Amniotic epithelial cell (primary cell): Measurements from ENCODE around the gene RPL5.
"Not testable (repeated sequence)": the region's sequence is repeated elsewhere in the genome, so short reads cannot be mapped to it uniquely, and the experiment has no call there.

Source experiments
- DNase-seq: peaks from one replicate; pipeline ENCODE4 v3.0.0-alpha.2; 2010; ENCODE audit warnings: low read depth

Gene RPL5

GRCh38 chr1:92831762-92832536, at the start of gene RPL5:
RPL5 (plus strand) TSS chr1:92832040; CDS start chr1:92832115, 75 bp downstream.
- DNase-seq: peak; percentile 94

DNA sequence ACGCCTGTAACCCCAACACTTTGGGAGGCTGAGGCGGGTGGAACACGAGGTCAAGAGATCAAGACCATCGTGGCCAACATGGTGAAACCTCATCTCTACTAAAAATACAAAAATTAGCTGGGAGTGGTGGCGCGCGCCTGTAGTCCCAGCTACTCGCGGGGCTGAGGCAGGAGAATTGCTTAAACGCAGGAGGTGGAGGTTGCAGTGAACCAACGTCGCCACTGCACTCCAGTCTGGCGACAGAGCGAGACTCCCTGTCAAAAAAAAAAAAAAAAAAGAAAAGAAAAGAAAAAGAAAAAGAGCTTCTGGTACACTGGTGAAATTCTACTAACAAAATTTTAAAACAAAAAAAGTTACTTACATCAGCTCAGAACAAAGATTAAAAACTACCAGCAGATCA, 48.3 kb upstream of the RPL5 start:
- DNase-seq: not testable (repeated sequence)

DNA sequence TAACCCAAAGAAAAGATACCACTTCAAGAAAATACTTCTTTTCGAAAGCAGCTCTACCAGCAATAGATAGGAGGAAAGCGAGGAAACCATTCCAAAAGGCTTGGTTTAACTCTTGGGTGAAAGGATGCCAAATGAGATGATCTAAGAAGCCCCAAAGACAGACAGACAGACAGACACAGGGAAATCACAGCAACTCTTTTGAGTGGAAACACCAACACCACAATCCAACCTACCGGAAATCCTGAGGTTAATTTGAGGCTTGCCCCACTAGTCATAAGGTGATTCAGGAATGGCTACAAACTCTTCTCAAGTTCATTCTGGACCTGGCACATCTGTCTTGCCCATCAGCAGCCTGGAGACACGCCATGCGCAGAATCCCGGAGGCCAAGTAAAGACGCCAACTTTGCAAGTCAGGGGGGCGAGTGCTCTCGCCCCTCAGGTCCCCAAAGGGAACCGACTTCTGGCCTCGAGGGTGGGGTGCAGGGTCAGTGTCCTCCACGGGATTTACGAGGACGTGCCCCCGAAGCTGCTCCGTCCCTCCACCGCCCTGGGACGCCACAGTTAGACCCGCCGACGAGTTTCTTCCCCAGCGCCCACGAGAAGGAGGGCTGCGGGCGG, 47.7 kb upstream of the RPL5 start:
- peak; percentile 82 for DNase-seq

DNA sequence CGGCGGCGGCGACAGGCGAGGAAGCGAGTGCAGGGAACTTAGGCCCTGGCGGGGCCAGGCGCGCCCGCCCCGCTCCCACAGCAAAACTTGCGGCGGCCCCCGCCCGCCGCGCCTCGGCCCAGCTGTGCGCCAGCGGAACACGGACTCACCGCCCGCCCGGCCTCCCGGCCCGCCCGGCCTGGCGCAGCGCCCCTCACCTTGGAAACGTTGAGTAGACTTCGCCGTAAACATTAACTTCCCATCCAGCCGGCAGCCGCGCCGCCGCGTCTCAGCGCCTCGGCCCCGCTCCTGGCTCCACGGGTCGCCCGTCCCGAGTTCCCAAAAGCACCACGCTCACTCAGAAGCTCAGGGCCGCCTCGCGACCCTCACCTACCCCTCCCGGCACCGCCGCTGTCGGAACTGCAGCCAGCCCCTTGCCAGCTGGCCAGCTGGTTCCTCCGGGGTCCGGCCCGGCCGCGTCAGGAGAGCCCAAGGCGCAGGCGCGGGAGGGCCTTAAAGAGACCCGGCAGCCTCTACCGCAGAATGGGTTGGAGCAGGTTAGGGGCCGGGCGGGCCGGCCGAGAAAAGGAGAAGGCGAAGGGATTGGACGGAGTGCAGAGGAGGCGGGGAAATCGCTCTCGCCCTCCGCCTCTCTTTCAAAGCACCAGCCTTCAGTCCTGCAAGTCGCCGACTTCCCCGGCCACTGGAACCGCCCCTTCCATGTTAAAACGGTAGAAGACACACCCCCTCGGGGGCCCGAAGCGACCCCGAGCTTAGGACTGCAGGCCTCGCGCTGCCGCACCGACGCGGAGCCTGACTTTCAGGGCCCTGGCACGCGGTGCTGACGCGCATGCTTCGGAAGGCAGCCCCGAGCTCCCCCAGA, 47.0 kb upstream of the RPL5 start, which contains the start of gene EVI5:
EVI5 (minus strand) TSS at position 470 of the 862 bp plus-strand sequence. CDS start 48,562 bp downstream, outside the sequence.
- DNase-seq: peak; percentile 97

DNA sequence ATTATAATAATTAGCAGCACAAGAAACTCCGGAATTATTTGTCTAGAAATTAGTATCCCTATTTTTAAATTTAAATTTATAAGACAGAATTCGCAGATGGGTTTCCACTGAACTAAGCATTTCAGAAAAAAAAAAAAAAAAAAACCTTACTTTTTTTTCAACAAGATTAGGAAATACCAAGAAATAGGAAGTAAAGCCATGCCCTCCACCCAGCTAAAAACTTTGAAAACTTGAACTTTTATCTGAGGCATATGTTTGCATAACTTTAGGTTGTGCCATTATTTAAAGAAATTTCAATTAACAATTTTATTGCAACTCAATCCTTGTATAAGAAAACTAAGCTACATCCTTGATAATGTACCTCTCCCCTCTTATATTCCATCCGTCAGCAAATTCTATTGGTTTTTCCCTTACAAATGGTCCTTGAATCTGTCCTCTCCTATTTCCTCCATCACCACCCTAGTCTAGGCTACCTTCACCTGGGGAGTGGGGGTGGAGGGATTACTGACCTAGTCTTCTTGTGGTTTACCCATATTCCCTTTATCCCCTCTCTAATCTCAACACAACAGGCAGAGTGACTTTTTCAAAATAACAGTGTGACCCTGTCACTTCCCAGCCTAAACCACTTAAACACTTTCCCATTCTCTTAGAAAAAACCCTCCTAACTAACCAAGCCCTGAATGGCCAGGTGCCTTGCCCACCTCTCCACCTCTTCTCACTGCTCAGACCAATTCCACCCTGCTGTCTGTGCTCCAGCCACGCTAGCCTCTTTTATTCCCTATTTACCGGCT, 45.5 kb upstream of the RPL5 start:
- DNase-seq: no peak

DNA sequence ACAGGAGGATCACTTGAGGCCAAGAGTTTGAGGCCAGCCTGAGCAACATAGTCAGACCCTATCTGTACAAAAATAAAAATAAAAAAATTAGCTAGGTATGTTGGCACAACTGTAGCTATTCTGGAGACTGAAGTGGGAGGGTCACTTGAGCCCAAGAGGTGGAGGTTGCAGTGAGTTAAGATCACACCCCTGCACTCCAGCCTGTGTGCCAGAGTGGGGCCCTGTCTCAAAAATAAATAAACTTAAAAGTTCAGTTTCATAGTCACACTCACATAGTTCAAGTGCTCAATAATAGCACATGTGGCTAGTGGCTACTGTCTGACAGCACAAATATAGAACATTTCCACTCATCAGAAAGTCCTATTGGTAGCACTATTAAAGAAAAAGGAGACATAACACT, 41.8 kb upstream of the RPL5 start:
- no peak for DNase-seq

DNA sequence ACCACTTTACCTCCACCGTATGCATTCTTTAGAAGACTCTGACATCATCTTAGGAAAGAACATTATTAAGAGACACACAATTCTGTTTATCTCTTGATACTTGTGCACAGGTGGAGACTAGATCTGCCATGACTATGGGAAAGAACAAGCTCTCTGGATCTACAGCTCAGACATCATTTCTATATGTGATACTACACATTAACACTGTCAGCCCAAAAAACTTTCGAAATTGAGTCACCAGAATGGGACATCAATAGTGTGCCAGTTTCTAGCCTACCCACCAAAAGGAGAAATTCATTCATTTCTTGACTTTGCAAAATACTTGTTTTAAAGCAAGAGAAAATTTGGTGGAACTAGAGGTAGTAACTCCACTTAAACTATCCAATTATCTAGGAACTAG, 41.0 kb upstream of the RPL5 start:
- DNase-seq: no peak

DNA sequence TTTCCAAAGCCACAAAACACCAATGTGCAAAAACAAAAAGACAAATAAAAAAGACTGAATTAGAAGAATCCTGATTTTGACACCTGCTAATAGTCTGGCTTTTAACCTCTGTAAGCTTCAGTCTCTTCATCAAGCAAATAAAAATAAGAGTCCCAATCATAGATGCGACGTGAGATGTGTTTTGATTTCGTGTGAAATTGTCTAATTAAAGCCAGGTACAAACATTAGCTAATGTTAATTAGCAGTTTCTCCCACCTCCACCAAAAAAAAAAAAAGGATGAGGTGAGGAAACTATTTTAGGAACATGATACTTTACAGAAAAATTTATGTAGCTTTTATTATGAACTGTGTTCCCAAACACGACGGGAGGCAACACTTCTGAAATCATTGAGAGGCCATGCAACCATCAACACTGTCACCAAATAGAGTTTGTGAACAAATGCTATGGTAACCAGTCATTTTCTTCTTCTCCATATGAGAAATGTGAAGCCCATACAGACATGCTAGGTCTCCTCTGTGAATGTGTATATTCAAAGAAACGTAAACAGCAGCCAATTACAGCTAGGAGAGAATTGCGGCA, 40.3 kb upstream of the RPL5 start:
- DNase-seq: no peak

- no peak for DNase-seq
Observed at GRCh38 chr1:92792340-92792782, 39.5 kb upstream of the RPL5 start.

DNA sequence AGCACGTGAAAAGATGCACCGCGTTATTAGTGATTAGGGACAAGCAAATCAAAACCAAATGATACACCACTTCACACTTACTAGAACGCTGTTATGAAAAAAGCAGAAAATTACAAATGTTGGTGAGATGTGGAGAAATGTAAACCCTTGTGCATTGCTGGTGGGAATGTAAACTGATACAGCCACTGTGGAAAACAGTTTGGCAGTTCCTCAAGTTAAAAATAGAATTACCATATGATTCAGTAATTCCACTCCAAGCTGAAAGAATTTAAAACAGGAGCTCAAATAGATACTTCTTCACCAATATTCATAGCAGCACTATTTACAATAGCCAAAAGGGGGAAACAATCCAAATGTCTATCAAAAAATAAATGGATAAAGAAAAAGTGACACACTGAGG, 36.7 kb upstream of the RPL5 start:
- DNase-seq: no peak

DNA sequence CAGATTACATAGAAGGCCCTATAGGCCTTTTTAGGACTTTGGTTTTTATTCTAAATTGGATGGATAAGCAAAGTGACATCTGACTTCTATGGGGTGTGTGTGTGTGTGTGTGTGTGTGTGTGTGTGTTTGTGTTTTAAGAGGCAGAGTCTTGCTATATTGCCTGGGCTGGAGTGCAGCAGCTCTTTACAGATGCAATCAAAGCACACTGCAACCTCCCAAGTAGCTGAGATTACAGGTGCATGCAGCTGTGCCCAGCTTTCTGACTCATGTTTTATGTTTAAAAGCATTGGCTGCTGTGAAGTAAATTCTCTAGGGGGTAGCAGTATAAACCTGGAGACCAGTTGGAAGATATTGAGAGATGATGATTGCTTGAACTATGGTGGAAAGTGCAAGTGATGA, 34.5 kb upstream of the RPL5 start:
- DNase-seq: no peak

GRCh38 chr1:92797961-92798360, 33.9 kb upstream of the RPL5 start:
- peak; percentile 54 for DNase-seq

DNA sequence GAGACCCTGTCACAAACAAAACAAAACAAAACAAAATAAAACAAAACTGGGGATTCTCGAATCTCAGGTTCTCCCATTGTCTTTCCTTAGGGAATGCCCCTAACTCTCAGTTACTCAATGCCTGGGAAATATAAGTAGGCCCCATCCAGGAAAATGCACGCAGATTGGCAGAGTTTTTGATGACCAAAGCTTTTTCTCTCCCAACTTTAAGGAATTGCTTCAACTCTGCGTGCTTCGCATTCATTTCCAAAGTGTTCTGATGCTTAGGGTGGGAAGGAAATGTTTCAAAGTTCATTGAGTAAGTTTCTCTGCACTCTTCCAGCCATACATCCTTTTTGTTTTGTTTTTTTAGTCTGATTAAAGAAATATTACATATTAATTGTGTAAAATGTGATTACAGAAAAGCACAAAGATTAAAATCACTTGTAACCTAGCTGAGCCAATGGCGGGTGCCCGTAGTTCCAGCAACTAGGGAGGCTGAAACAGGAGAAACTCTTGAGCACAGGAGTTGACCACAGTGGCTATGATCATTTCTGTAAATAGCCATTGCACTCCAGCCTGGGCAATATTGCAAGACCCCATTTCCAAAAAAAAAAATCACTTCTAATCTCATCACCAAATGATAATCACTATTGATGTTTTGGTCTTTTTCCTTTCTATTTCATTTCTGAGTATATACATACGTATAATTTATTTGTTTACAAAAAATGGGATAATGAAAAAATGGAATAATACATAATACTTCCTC, 28.5 kb upstream of the RPL5 start:
- DNase-seq: no peak

- DNase-seq: peak; percentile 100
Observed at GRCh38 chr1:92804721-92805201, 27.1 kb upstream of the RPL5 start.

GRCh38 chr1:92805216-92805615, 26.6 kb upstream of the RPL5 start:
- peak; percentile 11 for DNase-seq

- DNase-seq: no peak
Observed at GRCh38 chr1:92808381-92808780, 23.5 kb upstream of the RPL5 start.

DNA sequence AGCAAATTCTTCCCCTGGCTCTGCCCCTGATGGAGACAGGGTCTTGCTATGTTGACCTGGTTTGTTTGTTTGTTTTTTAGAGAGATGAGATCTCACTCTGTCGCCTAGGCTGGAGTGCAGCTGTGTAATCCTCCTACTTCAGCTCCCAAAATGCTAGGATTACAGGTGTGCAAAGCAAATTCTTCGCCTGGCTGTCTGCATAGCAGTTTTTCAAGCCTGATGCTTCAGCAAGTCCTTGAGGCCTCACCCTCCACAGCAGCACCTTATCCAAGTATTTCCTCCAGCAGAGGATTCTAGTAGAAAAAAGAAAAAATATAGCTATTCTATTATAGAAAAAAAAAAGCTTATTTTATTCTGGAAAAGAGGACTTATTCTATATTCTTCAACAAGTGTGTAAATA, 15.1 kb upstream of the RPL5 start:
- no peak for DNase-seq

GRCh38 chr1:92817137-92817697, 14.6 kb upstream of the RPL5 start:
- DNase-seq: no peak

GRCh38 chr1:92817986-92818764, 13.7 kb upstream of the RPL5 start:
- DNase-seq: peak; percentile 47
